WI38 (cell line): ENCODE measurements around the gene FNDC1.

Source experiments
- H3K4me3 ChIP-seq: 2 replicates; pipeline ENCODE4 v1.5.1; 2011; ENCODE audit warnings: low read depth, mild to moderate bottlenecking, control low read depth, low read length
- CTCF ChIP-seq: IDR thresholded peaks from 2 replicates; pipeline ENCODE4 v1.5.1; 2012; ENCODE audit warnings: low read depth, mild to moderate bottlenecking, control low read depth, low read length

Gene FNDC1

GRCh38 chr6:159313018-159313417 lies 143.8 kb downstream of the FNDC1 start:
- H3K4me3 ChIP-seq, result no peak overlapping the region
- TF ChIP-seq CTCF, result no peak

- H3K4me3 ChIP-seq, result no peak overlapping the region
- TF ChIP-seq CTCF, result no peak
These were observed 146.4 kb downstream of the FNDC1 start for GRCh38 chr6:159315562-159315961.

- TF ChIP-seq CTCF, result no peak
- H3K4me3 ChIP-seq, result no peak overlapping the region
These were observed 148.2 kb downstream of the FNDC1 start for GRCh38 chr6:159317430-159317829.

GRCh38 chr6:159321267-159321666 lies 152.1 kb downstream of the FNDC1 start:
- no peak for TF ChIP-seq CTCF
- H3K4me3 ChIP-seq, result no peak overlapping the region
